Measurements from ENCODE around the gene ASMTL. TPM values are rescaled to one million over a fixed set of nuclear protein-coding genes. Genes with fewer than 3 reads are reported as not detected.

ASMTL gene
- total RNA-seq, 2 donors from 2014 or later, result 43.1 to 44.2 TPM

GRCh38 chrX:1465286-1466231 is 12.8 kb upstream of the ASMTL start:
- no peaks in the 10 kb centered on the region for H3K4me1 ChIP-seq (replicated peaks)
- WGBS, result 21% methylated on average over 74 of the region's 75 CpGs
- intact Hi-C loops (cut with DNase I), result no loop called here
- no peak for TF ChIP-seq POLR2A (IDR thresholded peaks at IDR 0.05)
- no peak for TF ChIP-seq POLR2AphosphoS5 (IDR thresholded peaks at IDR 0.05)
- TF ChIP-seq CTCF (IDR thresholded peaks at IDR 0.05), result no peak
- H3K9me3 ChIP-seq, result no peaks in the 10 kb centered on the region
- H3K36me3 ChIP-seq, result no peaks in the 10 kb centered on the region
- no peak overlapping the region for H3K27ac ChIP-seq
- H3K27me3 ChIP-seq (replicated peaks; ENCODE audit: insufficient read depth), result no peaks in the 10 kb centered on the region
- no peak for DNase-seq (ENCODE audit: low spot score)
- no peak overlapping the region for H3K4me3 ChIP-seq

- TF ChIP-seq CTCF (IDR thresholded peaks at IDR 0.05) (no peak), POLR2AphosphoS5 (IDR thresholded peaks at IDR 0.05) (no peak), POLR2A (IDR thresholded peaks at IDR 0.05) (no peak)
- Histone ChIP-seq H3K4me1 (replicated peaks) (no peaks in the 10 kb centered on the region), H3K4me3 (no peak overlapping the region), H3K27ac (no peak overlapping the region), H3K36me3 (no peaks in the 10 kb centered on the region), H3K27me3 (replicated peaks; ENCODE audit: insufficient read depth) (no peaks in the 10 kb centered on the region), H3K9me3 (no peaks in the 10 kb centered on the region)
- intact Hi-C loops (cut with DNase I), result no loop called here
- 75% methylated on average over 12 of the region's 12 CpGs for WGBS
- no peak for DNase-seq (ENCODE audit: low spot score)
Measured at GRCh38 chrX:1464971-1465285, 12.2 kb upstream of the ASMTL start.

- TF ChIP-seq POLR2A (IDR thresholded peaks at IDR 0.05), result no peak
- no peak for TF ChIP-seq CTCF (IDR thresholded peaks at IDR 0.05)
- TF ChIP-seq POLR2AphosphoS5 (IDR thresholded peaks at IDR 0.05), result no peak
- intact Hi-C loops (cut with DNase I), result no loop called here
- DNase-seq (ENCODE audit: low spot score), result no peak
- Histone ChIP-seq H3K27ac (no peak overlapping the region), H3K27me3 (replicated peaks; ENCODE audit: insufficient read depth) (no peaks in the 10 kb centered on the region), H3K4me3 (no peak overlapping the region), H3K9me3 (no peaks in the 10 kb centered on the region), H3K36me3 (no peaks in the 10 kb centered on the region), H3K4me1 (replicated peaks) (no peaks in the 10 kb centered on the region)
- WGBS, result 72% methylated on average over 22 of the region's 24 CpGs
Measured at GRCh38 chrX:1464041-1464970, 11.6 kb upstream of the ASMTL start.

GRCh38 chrX:1463581-1463980 is 10.9 kb upstream of the ASMTL start:
- Histone ChIP-seq H3K36me3 (no peaks in the 10 kb centered on the region), H3K27ac (no peak overlapping the region), H3K9me3 (no peaks in the 10 kb centered on the region), H3K4me3 (no peak overlapping the region), H3K4me1 (replicated peaks) (no peaks in the 10 kb centered on the region), H3K27me3 (replicated peaks; ENCODE audit: insufficient read depth) (no peaks in the 10 kb centered on the region)
- no peak for DNase-seq (ENCODE audit: low spot score)
- intact Hi-C loops (cut with DNase I), result no loop called here
- 86% methylated on average over 5 of the region's 5 CpGs for WGBS
- TF ChIP-seq CTCF (IDR thresholded peaks at IDR 0.05), result no peak
- TF ChIP-seq POLR2A (IDR thresholded peaks at IDR 0.05), result no peak
- no peak for TF ChIP-seq POLR2AphosphoS5 (IDR thresholded peaks at IDR 0.05)

Data from prostate gland (tissue), 2 donors.